ENCODE results near the gene SYNJ2.
A peak's percentile ranks its signal among the peaks of the same experiment; 100 is the strongest.

The SYNJ2 gene

GRCh38 chr6:158030380-158031300 lies 49.0 kb downstream of the SYNJ2 start:
- DNase-seq = no peak

- no peak for DNase-seq
These were observed 50.0 kb downstream of the SYNJ2 start for GRCh38 chr6:158031381-158032353.

GRCh38 chr6:158032354-158032733 lies 50.7 kb downstream of the SYNJ2 start:
- DNase-seq = no peak

GRCh38 chr6:158033077-158033750 lies 51.6 kb downstream of the SYNJ2 start:
- no peak for DNase-seq

- no peak for DNase-seq
These were observed 52.4 kb downstream of the SYNJ2 start for GRCh38 chr6:158033751-158034702.

GRCh38 chr6:158036261-158036660 lies 54.6 kb downstream of the SYNJ2 start:
- DNase-seq = no peak

GRCh38 chr6:158037021-158037420 lies 55.4 kb downstream of the SYNJ2 start:
- no peak for DNase-seq

- no peak for DNase-seq
These were observed 56.1 kb downstream of the SYNJ2 start for GRCh38 chr6:158037771-158038170.

- DNase-seq = no peak
These were observed 56.9 kb downstream of the SYNJ2 start for GRCh38 chr6:158038291-158039177.

- DNase-seq = no peak
These were observed 57.5 kb downstream of the SYNJ2 start for GRCh38 chr6:158039178-158039557.

- no peak for DNase-seq
These were observed 57.9 kb downstream of the SYNJ2 start for GRCh38 chr6:158039571-158040050.

- DNase-seq = peak; percentile 26 to 45
These were observed 58.6 kb downstream of the SYNJ2 start for GRCh38 chr6:158040051-158040803.

GRCh38 chr6:158040804-158041347 lies 59.2 kb downstream of the SYNJ2 start:
- no peak for DNase-seq

- DNase-seq = no peak
These were observed 59.7 kb downstream of the SYNJ2 start for GRCh38 chr6:158041370-158041769.

- no peak for DNase-seq
These were observed 60.1 kb downstream of the SYNJ2 start for GRCh38 chr6:158041788-158042187.

GRCh38 chr6:158042245-158042798 lies 60.7 kb downstream of the SYNJ2 start:
- DNase-seq = no peak

GRCh38 chr6:158043008-158043407 lies 61.3 kb downstream of the SYNJ2 start:
- no peak for DNase-seq

- DNase-seq = no peak
These were observed 62.2 kb downstream of the SYNJ2 start for GRCh38 chr6:158043586-158044524.

Measured in stimulated activated CD4-positive, alpha-beta T cell treated with anti-CD3 and anti-CD28 coated beads, Interleukin-2, amount 100 ng/mL, for 24 hours (primary cell).